Measurements from ENCODE around the gene RIT2.

RIT2 gene

DNA sequence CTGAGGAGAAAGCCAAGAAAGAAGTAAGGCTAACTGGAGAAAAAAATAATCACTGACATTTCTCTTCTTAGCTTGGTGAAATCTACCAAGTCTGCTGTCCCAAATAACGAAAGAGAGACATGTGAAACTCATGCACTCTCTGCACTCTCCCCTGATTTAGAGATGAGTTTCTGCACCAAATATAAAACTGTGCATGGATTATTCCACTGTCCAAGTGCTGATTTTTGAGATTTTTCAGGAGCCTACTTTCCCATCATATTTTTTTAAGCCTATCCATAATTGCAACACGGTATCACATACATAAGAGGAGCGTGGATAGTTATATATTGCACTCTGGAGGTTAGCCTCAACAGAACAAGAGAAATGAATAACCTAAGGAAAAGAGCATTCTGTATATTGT lies 10.0 kb upstream of the RIT2 start:
- no peak overlapping the region for H3K4me3 Mint-ChIP-seq
- ATAC-seq (replicated peaks) (no peak), DNase-seq (no peak)
- no peaks in the 10 kb centered on the region for H3K27me3 Mint-ChIP-seq
- no peaks in the 10 kb centered on the region for H3K36me3 Mint-ChIP-seq (ENCODE audit: insufficient read depth)
- no peak overlapping the region for H3K27ac Mint-ChIP-seq
- no peaks in the 10 kb centered on the region for H3K4me1 Mint-ChIP-seq (ENCODE audit: low read depth in 2 of 2)
- peaks cover 0 to 7% of the 10 kb centered on the region in 2 donors for H3K9me3 Mint-ChIP-seq

- ATAC-seq (replicated peaks) (no peak), DNase-seq (no peak)
- no peak overlapping the region for H3K27ac Mint-ChIP-seq
- H3K4me1 Mint-ChIP-seq (ENCODE audit: low read depth in 2 of 2), result no peaks in the 10 kb centered on the region
- H3K27me3 Mint-ChIP-seq, result no peaks in the 10 kb centered on the region
- H3K4me3 Mint-ChIP-seq, result no peak overlapping the region
- no peaks in the 10 kb centered on the region for H3K36me3 Mint-ChIP-seq (ENCODE audit: insufficient read depth)
- peaks cover under 1 to 8% of the 10 kb centered on the region in 2 donors for H3K9me3 Mint-ChIP-seq
Observed at GRCh38 chr18:43122955-43123354, 7.5 kb upstream of the RIT2 start.

DNA sequence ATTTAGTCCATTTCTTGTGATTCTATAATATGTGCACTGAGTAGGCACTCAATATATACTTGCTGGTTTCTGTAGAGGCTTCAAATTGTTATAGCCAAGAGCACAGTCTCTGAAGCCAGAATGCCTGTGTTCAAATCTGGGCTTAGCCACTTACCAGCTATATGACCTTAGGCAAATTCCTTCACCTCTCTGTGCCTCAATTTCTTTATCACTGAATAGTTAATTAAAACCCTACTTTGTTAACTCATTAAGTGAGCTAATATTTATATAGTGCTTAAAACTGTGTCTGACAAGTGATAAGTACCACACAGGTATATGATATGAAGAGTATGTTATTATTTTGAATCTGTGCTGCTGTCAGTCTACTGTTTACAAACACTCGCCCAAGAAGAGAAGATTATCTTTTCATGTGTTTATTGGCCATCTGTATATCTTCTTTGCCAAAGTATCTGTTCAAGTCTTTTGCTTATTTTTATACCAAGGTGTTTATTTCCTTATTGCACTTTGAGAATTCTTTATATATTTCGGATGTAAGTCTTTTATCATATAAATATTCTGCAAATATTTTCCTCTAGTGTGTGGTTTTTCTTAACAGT lies 1.3 kb upstream of the RIT2 start:
- Mint-ChIP-seq H3K4me1 (ENCODE audit: low read depth in 2 of 2) (no peaks in the 10 kb centered on the region), H3K9me3 (peaks cover 3 to 9% of the 10 kb centered on the region in 2 donors), H3K27ac (no peak overlapping the region), H3K4me3 (no peak overlapping the region), H3K27me3 (no peaks in the 10 kb centered on the region), H3K36me3 (ENCODE audit: insufficient read depth) (no peaks in the 10 kb centered on the region)
- ATAC-seq (replicated peaks) (no peak), DNase-seq (no peak)

DNA sequence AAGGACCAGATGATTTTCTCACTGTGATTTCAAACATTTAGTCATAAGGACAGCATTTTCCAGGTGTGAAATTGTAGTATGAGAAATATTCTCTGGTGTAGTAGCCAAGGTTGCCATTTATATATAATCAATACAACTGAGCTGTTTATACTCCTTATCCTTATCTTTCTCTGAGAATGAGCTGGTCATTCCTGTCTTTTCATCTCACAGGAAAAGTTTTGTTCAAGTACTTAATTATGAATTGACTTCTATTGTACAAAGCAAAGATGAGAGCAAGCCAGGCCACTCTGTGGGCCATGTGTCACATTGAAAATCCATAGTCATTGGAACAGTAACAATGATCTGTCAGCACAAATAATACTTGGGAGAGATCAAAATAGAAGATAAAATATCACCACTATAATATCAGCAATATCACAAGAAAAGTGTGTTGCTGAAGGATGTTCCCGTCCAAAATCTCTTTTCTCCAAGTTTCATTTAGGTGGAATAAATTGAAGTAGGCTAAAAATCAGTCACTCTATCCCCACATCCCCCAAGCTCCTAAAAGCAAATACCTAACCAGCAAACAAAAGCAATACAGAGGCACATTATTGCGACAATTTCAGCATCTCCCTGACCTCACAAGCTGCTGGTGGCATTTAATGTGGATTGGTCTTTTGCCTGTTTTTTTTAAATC lies 2.1 kb downstream of the RIT2 start:
- no peaks in the 10 kb centered on the region for H3K36me3 Mint-ChIP-seq (ENCODE audit: insufficient read depth)
- no peak overlapping the region for H3K27ac Mint-ChIP-seq
- peaks cover 2 to 9% of the 10 kb centered on the region in 2 donors for H3K9me3 Mint-ChIP-seq
- H3K4me1 Mint-ChIP-seq (ENCODE audit: low read depth in 2 of 2), result no peaks in the 10 kb centered on the region
- no peak for ATAC-seq (replicated peaks)
- H3K4me3 Mint-ChIP-seq, result no peak overlapping the region
- DNase-seq, result no peak
- no peaks in the 10 kb centered on the region for H3K27me3 Mint-ChIP-seq

DNA sequence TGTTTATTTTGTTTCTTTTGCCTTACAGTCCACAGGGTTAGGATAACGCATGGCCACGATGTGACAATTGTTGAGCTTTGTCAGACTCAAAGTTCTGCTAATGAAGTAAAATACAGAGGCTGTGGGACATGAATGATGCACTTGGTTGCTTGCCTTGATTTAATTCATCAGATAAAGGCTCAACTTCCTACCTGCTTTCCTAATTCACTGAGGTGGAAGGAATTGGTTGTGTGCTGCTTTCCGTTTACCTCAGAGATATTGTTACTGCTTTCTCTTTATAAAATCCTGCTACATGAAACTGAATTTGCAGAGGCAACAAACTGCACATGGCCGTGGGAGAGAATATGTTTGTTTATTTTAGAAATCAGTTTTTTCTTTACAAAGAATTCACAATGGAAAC lies 6.6 kb downstream of the RIT2 start:
- no peaks in the 10 kb centered on the region for H3K36me3 Mint-ChIP-seq (ENCODE audit: insufficient read depth)
- no peak for DNase-seq
- H3K4me3 Mint-ChIP-seq, result no peak overlapping the region
- no peaks in the 10 kb centered on the region for H3K4me1 Mint-ChIP-seq (ENCODE audit: low read depth in 2 of 2)
- no peaks in the 10 kb centered on the region for H3K27me3 Mint-ChIP-seq
- no peak for ATAC-seq (replicated peaks)
- H3K27ac Mint-ChIP-seq, result no peak overlapping the region
- peaks cover 2 to 4% of the 10 kb centered on the region in 2 donors for H3K9me3 Mint-ChIP-seq

DNA sequence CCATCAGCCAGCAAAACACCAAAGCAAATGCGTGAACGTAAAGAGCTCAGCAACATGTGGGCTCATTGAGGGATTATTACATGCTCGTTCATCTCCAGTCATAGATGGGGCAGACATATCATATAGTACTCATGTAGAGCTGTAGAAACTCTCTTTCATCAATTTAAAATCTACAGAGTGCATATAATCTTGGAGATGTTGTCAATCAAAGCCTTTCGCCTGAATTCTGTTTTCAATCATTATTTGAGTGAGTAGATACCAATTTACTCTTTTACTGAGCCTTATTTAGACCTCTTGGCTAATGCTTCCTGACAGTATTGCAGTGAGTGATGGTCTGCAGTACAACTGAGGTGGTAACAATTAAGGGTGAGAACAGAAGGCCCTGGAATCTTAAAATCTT lies 7.0 kb downstream of the RIT2 start:
- H3K4me3 Mint-ChIP-seq, result no peak overlapping the region
- H3K36me3 Mint-ChIP-seq (ENCODE audit: insufficient read depth), result no peaks in the 10 kb centered on the region
- peaks cover 4 to 6% of the 10 kb centered on the region in 2 donors for H3K9me3 Mint-ChIP-seq
- no peak overlapping the region for H3K27ac Mint-ChIP-seq
- H3K4me1 Mint-ChIP-seq (ENCODE audit: low read depth in 2 of 2), result no peaks in the 10 kb centered on the region
- no peaks in the 10 kb centered on the region for H3K27me3 Mint-ChIP-seq
- ATAC-seq (replicated peaks) (no peak), DNase-seq (no peak)

DNA sequence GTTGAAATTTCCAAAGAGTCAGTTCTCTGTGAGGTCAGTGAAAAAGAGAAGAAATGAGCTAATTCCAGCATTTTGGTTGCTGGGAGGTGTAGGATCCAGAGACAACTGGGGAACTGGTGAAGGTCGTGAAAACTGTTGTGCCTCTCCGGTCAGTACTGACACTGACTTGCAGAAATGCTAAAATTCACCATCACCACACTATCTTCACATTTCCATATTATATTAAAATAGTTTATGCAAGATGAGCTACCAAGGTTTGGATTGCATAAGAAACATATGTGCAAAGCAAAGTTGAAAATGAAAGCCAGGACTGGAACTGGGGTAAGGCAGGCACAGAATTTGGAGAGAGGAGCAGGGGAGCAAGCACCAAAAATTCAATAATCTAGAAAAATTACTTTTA lies 21.8 kb downstream of the RIT2 start:
- ATAC-seq (replicated peaks), result no peak
- no peaks in the 10 kb centered on the region for H3K36me3 Mint-ChIP-seq (ENCODE audit: insufficient read depth)
- peaks cover 4 to 8% of the 10 kb centered on the region in 2 donors for H3K9me3 Mint-ChIP-seq
- H3K27ac Mint-ChIP-seq, result no peak overlapping the region
- no peaks in the 10 kb centered on the region for H3K27me3 Mint-ChIP-seq
- DNase-seq, result no peak
- no peak overlapping the region for H3K4me3 Mint-ChIP-seq
- H3K4me1 Mint-ChIP-seq (ENCODE audit: low read depth in 2 of 2), result no peaks in the 10 kb centered on the region

- H3K4me1 Mint-ChIP-seq (ENCODE audit: low read depth in 2 of 2), result no peaks in the 10 kb centered on the region
- H3K27me3 Mint-ChIP-seq, result no peaks in the 10 kb centered on the region
- H3K36me3 Mint-ChIP-seq (ENCODE audit: insufficient read depth), result no peaks in the 10 kb centered on the region
- H3K27ac Mint-ChIP-seq, result no peak overlapping the region
- no peak overlapping the region for H3K4me3 Mint-ChIP-seq
- DNase-seq (no peak), ATAC-seq (replicated peaks) (no peak)
- peaks cover 1 to 8% of the 10 kb centered on the region in 2 donors for H3K9me3 Mint-ChIP-seq
Observed at GRCh38 chr18:43092539-43092938, 22.9 kb downstream of the RIT2 start.

GRCh38 chr18:43081396-43081795 lies 34.1 kb downstream of the RIT2 start:
- Mint-ChIP-seq H3K27ac (no peak overlapping the region), H3K27me3 (no peaks in the 10 kb centered on the region), H3K36me3 (ENCODE audit: insufficient read depth) (no peaks in the 10 kb centered on the region), H3K4me1 (ENCODE audit: low read depth in 2 of 2) (no peaks in the 10 kb centered on the region), H3K4me3 (no peak overlapping the region), H3K9me3 (peaks cover 17 to 18% of the 10 kb centered on the region in 2 donors)
- DNase-seq (no peak), ATAC-seq (replicated peaks) (no peak)

GRCh38 chr18:43080671-43081070 lies 34.8 kb downstream of the RIT2 start:
- no peaks in the 10 kb centered on the region for H3K36me3 Mint-ChIP-seq (ENCODE audit: insufficient read depth)

GRCh38 chr18:43079422-43079821 lies 36.1 kb downstream of the RIT2 start:
- H3K9me3 Mint-ChIP-seq, result peaks cover 12 to 18% of the 10 kb centered on the region in 2 donors
- no peaks in the 10 kb centered on the region for H3K27me3 Mint-ChIP-seq
- H3K4me3 Mint-ChIP-seq, result no peak overlapping the region
- DNase-seq (no peak), ATAC-seq (replicated peaks) (no peak)
- no peaks in the 10 kb centered on the region for H3K4me1 Mint-ChIP-seq (ENCODE audit: low read depth in 2 of 2)
- H3K36me3 Mint-ChIP-seq (ENCODE audit: insufficient read depth), result no peaks in the 10 kb centered on the region
- H3K27ac Mint-ChIP-seq, result no peak overlapping the region

More at GRCh38 chr18:43080671-43081070, 34.8 kb downstream of the RIT2 start:
- Mint-ChIP-seq H3K4me1 (ENCODE audit: low read depth in 2 of 2) (no peaks in the 10 kb centered on the region), H3K27ac (no peak overlapping the region), H3K27me3 (no peaks in the 10 kb centered on the region), H3K9me3 (peaks cover 14 to 18% of the 10 kb centered on the region in 2 donors), H3K4me3 (no peak overlapping the region)
- ATAC-seq (replicated peaks) (no peak), DNase-seq (no peak)

GRCh38 chr18:43078478-43079092 lies 36.9 kb downstream of the RIT2 start:
- DNase-seq, result no peak
- Mint-ChIP-seq H3K36me3 (ENCODE audit: insufficient read depth) (no peaks in the 10 kb centered on the region), H3K9me3 (peaks cover 12 to 18% of the 10 kb centered on the region in 2 donors), H3K27me3 (no peaks in the 10 kb centered on the region), H3K4me3 (no peak overlapping the region), H3K4me1 (ENCODE audit: low read depth in 2 of 2) (no peaks in the 10 kb centered on the region), H3K27ac (no peak overlapping the region)
- ATAC-seq (replicated peaks), result no peak

DNA sequence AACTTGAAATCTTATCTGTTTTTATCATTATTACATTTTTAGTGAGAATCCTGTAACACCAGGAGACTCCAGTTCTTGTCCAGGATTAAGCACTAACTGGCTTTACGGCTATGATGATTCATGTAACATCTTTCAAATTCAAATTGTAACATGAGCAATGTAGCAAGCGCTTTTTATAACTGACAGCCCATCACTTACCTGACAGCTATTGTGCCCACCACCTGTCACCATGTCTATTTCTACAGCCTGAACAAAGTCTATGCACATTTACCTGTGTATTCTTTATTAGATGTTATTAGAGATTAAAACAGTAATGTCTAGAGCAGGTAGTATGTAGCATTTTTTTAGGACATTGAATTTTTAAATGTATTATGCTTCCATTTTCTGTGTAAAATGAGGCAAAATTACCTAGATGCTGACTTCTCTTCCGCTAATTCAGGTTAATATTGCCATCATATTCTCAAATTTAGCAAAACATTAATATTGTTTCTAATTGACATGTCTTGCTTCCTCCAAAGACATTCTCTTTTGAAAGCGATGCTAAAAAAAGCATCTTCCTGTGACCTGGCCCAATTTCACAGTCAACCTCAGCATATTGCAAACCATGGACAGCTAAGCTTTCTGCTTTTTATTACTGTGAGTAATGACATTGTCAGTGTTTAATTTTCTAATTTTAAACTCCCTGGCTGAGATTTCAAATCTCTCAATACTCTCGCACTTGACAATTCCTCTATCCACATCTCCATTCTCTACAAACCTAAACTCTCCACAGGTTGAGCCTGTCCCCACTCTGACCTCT lies 37.8 kb downstream of the RIT2 start:
- Mint-ChIP-seq H3K27me3 (no peaks in the 10 kb centered on the region), H3K4me3 (no peak overlapping the region), H3K36me3 (ENCODE audit: insufficient read depth) (no peaks in the 10 kb centered on the region), H3K9me3 (peaks cover 10 to 12% of the 10 kb centered on the region in 2 donors), H3K4me1 (ENCODE audit: low read depth in 2 of 2) (no peaks in the 10 kb centered on the region), H3K27ac (no peak overlapping the region)
- DNase-seq, result no peak
- no peak for ATAC-seq (replicated peaks)

Data from effector memory CD8-positive, alpha-beta T cell (primary cell).